H1 (cell line): ENCODE results near the gene YEATS4. TPM values are rescaled to one million over a fixed set of nuclear protein-coding genes. Genes with fewer than 3 reads are reported as not detected.

Experiments used
- CTCF ChIA-PET: fragments of 300-600 bp; sonication (Branson Sonifier 250); formaldehyde crosslinking; loops from one replicate; lab custom pipeline; 2021; ENCODE audit not compliant: partially characterized antibody; lab: Charles Lee
- POLR2A ChIA-PET: fragments of 300-600 bp; sonication (Branson Sonifier 250); formaldehyde crosslinking; loops from one replicate; lab custom pipeline; 2021; ENCODE audit warnings: inconsistent platforms; ENCODE audit not compliant: partially characterized antibody; lab: Charles Lee
- DNase-seq, 2 experiments: peaks; one replicate each; pipeline versions ENCODE4 v3.0.0 to v3.0.0-alpha.2; 2010 to 2022; ENCODE audit warnings: low spot score in 2 of 2, low read depth in 1 of 2, mixed read lengths in 1 of 2
- FAIRE-seq: peaks from 2 replicates; lab custom pipeline; 2011; peaks lifted over from hg19 to GRCh38; lab: Jason Lieb, UNC
- H2AFZ ChIP-seq: 2 replicates; pipeline ENCODE4 v1.8.1; 2012; ENCODE audit warnings: low read length, inconsistent platforms
- H2AK5ac ChIP-seq: 2 replicates; pipeline ENCODE4 v1.6.1; 2013; ENCODE audit warnings: low read depth, low read length
- H2BK120ac ChIP-seq: replicated peaks from 2 replicates; pipeline ENCODE3; 2013; ENCODE audit warnings: low read depth, low read length, inconsistent platforms
- H2BK12ac ChIP-seq: 2 replicates; pipeline ENCODE4 v1.6.1; 2013; ENCODE audit warnings: low read depth, low read length
- H2BK15ac ChIP-seq: 2 replicates; pipeline ENCODE4 v1.6.1; 2013; ENCODE audit warnings: low read length
- H2BK20ac ChIP-seq: 2 replicates; pipeline ENCODE4 v1.6.1; 2013; ENCODE audit warnings: low read length
- H2BK5ac ChIP-seq: 2 replicates; pipeline ENCODE4 v1.6.1; 2013; ENCODE audit warnings: low read depth, low read length
- H3K14ac ChIP-seq: 2 replicates; pipeline ENCODE4 v1.6.1; 2013; ENCODE audit warnings: inconsistent platforms; ENCODE audit not compliant: insufficient read length
- H3K18ac ChIP-seq: 2 replicates; pipeline ENCODE4 v1.6.1; 2013; ENCODE audit warnings: low read length; ENCODE audit errors: extremely low read depth
- H3K23ac ChIP-seq: 2 replicates; pipeline ENCODE4 v1.6.1; 2013; ENCODE audit warnings: inconsistent platforms; ENCODE audit not compliant: insufficient read length
- H3K23me2 ChIP-seq: 2 replicates; pipeline ENCODE4 v1.6.1; 2013; ENCODE audit warnings: low read depth, low read length
- H3K27ac ChIP-seq: 2 replicates; pipeline ENCODE4 v1.6.1; 2011; ENCODE audit warnings: low read depth, low read length, inconsistent platforms
- H3K27me3 ChIP-seq, 4 experiments: replicated peaks in 1 of 4; 1 replicate in 1 of 4; 2 replicates in 3 of 4; pipeline versions ENCODE4 v1.6.1 to v1.8.1; 2011 to 2013; ENCODE audit warnings: low read length in 3 of 4, mild to moderate bottlenecking in 3 of 4, inconsistent platforms in 2 of 4, mixed read lengths in 2 of 4, moderate library complexity in 1 of 4; ENCODE audit not compliant: control insufficient read depth in 3 of 4, insufficient read depth in 3 of 4; ENCODE audit errors: extremely low read depth in 1 of 4
- H3K36me3 ChIP-seq, 4 experiments: 2 replicates each; pipeline versions ENCODE4 v1.6.1 to v1.8.1; 2011 to 2013; ENCODE audit warnings: mild to moderate bottlenecking in 4 of 4, low read length in 3 of 4, moderate library complexity in 2 of 4, control low read depth in 1 of 4, inconsistent platforms in 1 of 4; ENCODE audit not compliant: insufficient read depth in 4 of 4, control insufficient read depth in 2 of 4
- H3K4ac ChIP-seq: replicated peaks from 2 replicates; pipeline ENCODE3; 2013; ENCODE audit warnings: low read length, low read depth, mixed read lengths, inconsistent platforms; ENCODE audit not compliant: insufficient read length
- H3K4me1 ChIP-seq, 4 experiments: replicated peaks in 1 of 4; 1 replicate in 1 of 4; 2 replicates in 3 of 4; pipeline versions ENCODE4 v1.6.1 to v1.8.1; 2011 to 2013; ENCODE audit warnings: low read length in 3 of 4, inconsistent platforms in 2 of 4, mixed read lengths in 1 of 4; ENCODE audit not compliant: insufficient read depth in 4 of 4, control insufficient read depth in 3 of 4
- H3K4me2 ChIP-seq, 2 experiments: 2 replicates each; pipeline versions ENCODE4 v1.6.1 to v1.8.1; 2011 to 2013; ENCODE audit warnings: low read depth in 2 of 2, low read length in 2 of 2, control low read depth in 1 of 2, inconsistent platforms in 1 of 2, mild to moderate bottlenecking in 1 of 2; ENCODE audit not compliant: insufficient read depth in 1 of 2
- H3K4me3 ChIP-seq, 4 experiments: fragments of 200-600, 300-600 bp in 1 of 4; sonication (generic), shearing (Covaris generic), sonication (Bioruptor Twin) in 1 of 4; 2 replicates each; pipeline versions ENCODE4 v1.5.1 to v1.8.1; 2011 to 2016; ENCODE audit warnings: low read length in 4 of 4, low read depth in 3 of 4, control low read depth in 2 of 4, inconsistent platforms in 2 of 4, mild to moderate bottlenecking in 2 of 4, mixed read lengths in 1 of 4, moderate library complexity in 1 of 4; ENCODE audit not compliant: insufficient read depth in 2 of 4; ENCODE audit errors: extremely low read depth in 1 of 4
- H3K56ac ChIP-seq: replicated peaks from 2 replicates; pipeline ENCODE3; 2013; ENCODE audit warnings: low read depth, mild to moderate bottlenecking, mixed read lengths, low read length, inconsistent platforms; ENCODE audit not compliant: insufficient read length
- H3K79me1 ChIP-seq: 2 replicates; pipeline ENCODE4 v1.6.1; 2013; ENCODE audit warnings: low read depth, low read length, control low read depth
- H3K79me2 ChIP-seq, 2 experiments: 2 replicates each; pipeline versions ENCODE4 v1.6.1 to v1.8.1; 2012 to 2013; ENCODE audit warnings: low read length in 2 of 2, mild to moderate bottlenecking in 2 of 2, inconsistent platforms in 1 of 2; ENCODE audit not compliant: insufficient read depth in 2 of 2, control insufficient read depth in 1 of 2
- H3K9ac ChIP-seq, 4 experiments: replicated peaks in 1 of 4; 1 replicate in 1 of 4; 2 replicates in 3 of 4; pipeline versions ENCODE4 v1.6.1 to v1.8.1; 2011 to 2013; ENCODE audit warnings: low read depth in 3 of 4, low read length in 3 of 4, control low read depth in 2 of 4, mild to moderate bottlenecking in 2 of 4, moderate library complexity in 2 of 4, inconsistent platforms in 1 of 4; ENCODE audit errors: extremely low read depth in 1 of 4
- H3K9me3 ChIP-seq, 2 experiments: 2 replicates each; pipeline versions ENCODE4 v1.6.1 to v1.8.1; 2012 to 2013; ENCODE audit warnings: mild to moderate bottlenecking in 2 of 2, moderate library complexity in 2 of 2, control low read depth in 1 of 2, inconsistent platforms in 1 of 2, low read depth in 1 of 2, low read length in 1 of 2, mixed read lengths in 1 of 2; ENCODE audit not compliant: insufficient read depth in 2 of 2
- H4K20me1 ChIP-seq, 2 experiments: replicated peaks in 1 of 2; 2 replicates each; pipeline versions ENCODE3 to v1.8.1; 2011 to 2013; ENCODE audit warnings: inconsistent platforms in 2 of 2, low read length in 2 of 2, mild to moderate bottlenecking in 1 of 2; ENCODE audit not compliant: insufficient read depth in 2 of 2, control insufficient read depth in 1 of 2
- H4K5ac ChIP-seq: 2 replicates; pipeline ENCODE4 v1.6.1; 2013; ENCODE audit warnings: low read length, low read depth, mixed read lengths, inconsistent platforms; ENCODE audit not compliant: insufficient read length
- H4K8ac ChIP-seq: 2 replicates; pipeline ENCODE4 v1.8.0; 2013; ENCODE audit warnings: mild to moderate bottlenecking, moderate library complexity, low read length, inconsistent platforms; ENCODE audit not compliant: insufficient read depth; ENCODE audit errors: extremely low read depth
- H4K91ac ChIP-seq: replicated peaks from 2 replicates; pipeline ENCODE3; 2013; ENCODE audit warnings: low read length, mixed read lengths, inconsistent platforms; ENCODE audit not compliant: insufficient read length
- BRCA1 ChIP-seq: IDR thresholded peaks from 2 replicates; pipeline ENCODE4 v1.6.1; 2012; ENCODE audit warnings: low read depth, low read length, improper control_type of control experiment
- CTBP2 ChIP-seq: IDR thresholded peaks from 2 replicates; pipeline ENCODE4 v1.7.0; 2011; ENCODE audit warnings: borderline replicate concordance, mild to moderate bottlenecking, moderate library complexity, mixed read lengths, low read length; ENCODE audit not compliant: insufficient read depth, insufficient read length
- EGR1 ChIP-seq: IDR thresholded peaks from 2 replicates; pipeline ENCODE4 v1.6.1; 2011; ENCODE audit warnings: low read depth, low read length, borderline replicate concordance
- HDAC2 ChIP-seq, 2 experiments: fragments of 300-600 bp in 1 of 2; sonication (generic) in 1 of 2; IDR thresholded peaks; 2 replicates each; pipeline ENCODE4 v1.6.1; 2011 to 2012; ENCODE audit warnings: low read depth in 2 of 2, low read length in 2 of 2, mild to moderate bottlenecking in 2 of 2, moderate library complexity in 2 of 2, borderline replicate concordance in 1 of 2, inconsistent platforms in 1 of 2
- KDM5A ChIP-seq: fragments of 200-600 bp; IDR thresholded peaks from 2 replicates; pipeline ENCODE4 v1.7.1; 2012; ENCODE audit warnings: mild to moderate bottlenecking, low read length, inconsistent platforms, mixed read lengths
- SP1 ChIP-seq: IDR thresholded peaks from 2 replicates; pipeline ENCODE4 v1.6.1; 2011; ENCODE audit warnings: low read depth, low read length
- SUZ12 ChIP-seq: fragments of 200-600 bp; sonication (generic); IDR thresholded peaks from 2 replicates; pipeline ENCODE4 v1.6.1; 2012; ENCODE audit warnings: mild to moderate bottlenecking, inconsistent platforms, low read length, moderate library complexity, mixed read lengths
- TAF1 ChIP-seq: IDR thresholded peaks from 2 replicates; pipeline ENCODE4 v1.6.1; 2011; ENCODE audit warnings: mild to moderate bottlenecking, low read depth, low read length
- TAF7 ChIP-seq: optimal IDR thresholded peaks from 2 replicates; pipeline ENCODE3; 2011; ENCODE audit warnings: low read depth, mild to moderate bottlenecking, inconsistent platforms, low read length, moderate library complexity, borderline replicate concordance
- TCF12 ChIP-seq: IDR thresholded peaks from 2 replicates; pipeline ENCODE4 v1.6.1; 2011; ENCODE audit warnings: low read depth, mild to moderate bottlenecking, low read length
- TEAD4 ChIP-seq: IDR thresholded peaks from 2 replicates; pipeline ENCODE4 v1.6.1; 2012; ENCODE audit warnings: low read depth, low read length, inconsistent platforms, mixed read lengths
- WGBS, 2 experiments: shearing (Covaris generic) in 1 of 2; methylation state at CpG; one replicate each; pipeline versions ENCODE4 v1.1.6 to v1.1.7; 2013 to 2015; ENCODE audit warnings: low lambda C conversion rate in 2 of 2, mixed read lengths in 2 of 2, inconsistent platforms in 1 of 2, low coverage in 1 of 2, missing lambda C conversion rate in 1 of 2; ENCODE audit not compliant: insufficient replicate concordance in 2 of 2, insufficient coverage in 1 of 2, insufficient read length in 1 of 2; ENCODE audit errors: extremely low coverage in 1 of 2, missing lambda C conversion rate in 1 of 2; 5-methylcytosine and 5-hydroxymethylcytosine counted together
- polyA plus RNA-seq, 7 experiments: library from polyadenylated mRNA; depleted of rRNA in 3 of 7; stranded (reverse) in 5 of 7; unstranded in 2 of 7; fragments of >200 nt in 5 of 7; fragments of 200-250 nt in 2 of 7; gene quantifications; 1 replicate in 5 of 7; 2 replicates in 1 of 7; 4 replicates in 1 of 7; pipeline versions ENCODE4 v1.2.1 to v1.2.3, GENCODE V29; 2011 to 2013; ENCODE audit warnings: missing spikeins in 2 of 7, mixed read lengths in 2 of 7
- total RNA-seq: library from RNA; stranded (reverse); fragmentation: NEBNext Ultra II Directional; extraction: Animal tissue kit (Norgen Biotek cat#: 25700); gene quantifications from 2 replicates; pipeline ENCODE4 v1.2.1, GENCODE V29; 2021

The YEATS4 gene
- total and polyA plus RNA-seq, 2 of the 8 experiments (the other 6 are each of a cell fraction or from before 2014, with no cell fraction given) = 25.7 to 32.5 TPM

- no peak overlapping the region for H2AFZ ChIP-seq
- no peaks in the 10 kb centered on the region for H3K79me1 ChIP-seq
- H3K18ac ChIP-seq = no peak overlapping the region
- 90% methylated on average over 2 of the region's 2 CpGs; no CpG with 5 or more reads in 1 of the 2 experiments for WGBS, 2 experiments
- H3K4me1 ChIP-seq = no peaks in the 10 kb centered on the region
- ChIA-PET POLR2A (no interaction called here), CTCF (interaction anchor here (1.7 kb wide), 1 partner anchor 13 kb away, joined by 7 read pairs; no protein-coding TSS in a partner anchor)
- no peak overlapping the region for H3K56ac ChIP-seq
- H3K9me3 ChIP-seq = no peaks in the 10 kb centered on the region
- H3K36me3 ChIP-seq = no peaks in the 10 kb centered on the region
- no peak overlapping the region for H2BK15ac ChIP-seq
- no peak overlapping the region for H2AK5ac ChIP-seq
- no peaks in the 10 kb centered on the region for H3K79me2 ChIP-seq
- H3K23ac ChIP-seq = no peak overlapping the region
- no peak overlapping the region for H2BK120ac ChIP-seq
- H2BK5ac ChIP-seq = no peak overlapping the region
- no peaks in the 10 kb centered on the region for H3K27me3 ChIP-seq
- FAIRE-seq (no peak), DNase-seq (no peak)
- no peak overlapping the region for H2BK12ac ChIP-seq
- H3K4ac ChIP-seq = no peak overlapping the region
- no peak overlapping the region for H4K5ac ChIP-seq
- no peak overlapping the region for H4K8ac ChIP-seq
- H3K4me3 ChIP-seq = no peak overlapping the region
- H3K27ac ChIP-seq = no peak overlapping the region
- no peak overlapping the region for H3K4me2 ChIP-seq
- H3K23me2 ChIP-seq = no peaks in the 10 kb centered on the region
- no peak overlapping the region for H3K9ac ChIP-seq
- H2BK20ac ChIP-seq = no peak overlapping the region
- H4K91ac ChIP-seq = no peak overlapping the region
- no peaks in the 10 kb centered on the region for H4K20me1 ChIP-seq
- no peak overlapping the region for H3K14ac ChIP-seq
- no peak for TF ChIP-seq KDM5A
- TF ChIP-seq SUZ12 = no peak
- no peak for TF ChIP-seq HDAC2 (IDR thresholded peaks at IDR 0.05; ENCODE audit: borderline replicate concordance in 1 of 2, low read depth in 2 of 2, low read length in 2 of 2)
- no peak for TF ChIP-seq TEAD4
- TF ChIP-seq BRCA1 = no peak
- TF ChIP-seq EGR1 = no peak
- TF ChIP-seq TCF12 = no peak
- TF ChIP-seq TAF1 = no peak
- TF ChIP-seq TAF7 = no peak
- no peak for TF ChIP-seq SP1
- TF ChIP-seq CTBP2 = no peak
These were observed 14.5 kb upstream of the YEATS4 start for GRCh38 chr12:69345077-69345476.
